SK-N-SH treated with all-trans-retinoic acid at 6 μM for 48 hours (cell line): Measurements from ENCODE around the gene CPNE4.

Source experiments
- ATAC-seq: fragments of 200-7000 bp; cut with Tn5 transposase; 3 replicates; pipeline ENCODE4 v1.9.1; 2020; ENCODE audit warnings: mild to moderate bottlenecking, moderate library complexity
- ARNTL ChIP-seq: fragments of 450-650 bp; formaldehyde crosslinking; IDR thresholded peaks from 2 replicates; pipeline ENCODE4 v1.5.0; 2020; ENCODE audit warnings: low read depth, mild to moderate bottlenecking, moderate library complexity, borderline replicate concordance
- BACH2 ChIP-seq: fragments of 250-450 bp; sonication (Bioruptor Pico); IDR thresholded peaks from 2 replicates; pipeline ENCODE4 v1.9.0; 2021; ENCODE audit warnings: mild to moderate bottlenecking, borderline replicate concordance
- CREB5 ChIP-seq: fragments of 250-450 bp; sonication (Bioruptor Pico); IDR thresholded peaks from 2 replicates; pipeline ENCODE4 v1.5.1; 2020; ENCODE audit warnings: low read depth, mild to moderate bottlenecking, moderate library complexity
- CSDC2 ChIP-seq: fragments of 250-450 bp; sonication (Bioruptor Pico); IDR thresholded peaks from 2 replicates; pipeline ENCODE4 v1.5.0; 2020; ENCODE audit warnings: mild to moderate bottlenecking, moderate library complexity
- CSRNP3 ChIP-seq: fragments of 250-450 bp; sonication (Bioruptor Pico); IDR thresholded peaks from 2 replicates; pipeline ENCODE4 v1.5.1; 2021; ENCODE audit warnings: mild to moderate bottlenecking, moderate library complexity
- ESRRG ChIP-seq: fragments of 250-450 bp; sonication (Bioruptor Pico); IDR thresholded peaks from 2 replicates; pipeline ENCODE4 v1.6.1; 2021; ENCODE audit warnings: mild to moderate bottlenecking
- GLIS3 ChIP-seq: fragments of 250-450 bp; sonication (Bioruptor Pico); IDR thresholded peaks from 2 replicates; pipeline ENCODE4 v1.5.0; 2020; ENCODE audit warnings: mild to moderate bottlenecking, moderate library complexity
- ISL1 ChIP-seq: fragments of 250-450 bp; sonication (Bioruptor Pico); IDR thresholded peaks from 2 replicates; pipeline ENCODE4 v2.1.2; 2022; ENCODE audit warnings: mild to moderate bottlenecking, moderate library complexity
- OSR1 ChIP-seq: fragments of 250-450 bp; sonication (Bioruptor Pico); IDR thresholded peaks from 2 replicates; pipeline ENCODE4 v1.8.0; 2022; ENCODE audit warnings: moderate library complexity, mild to moderate bottlenecking, inconsistent platforms
- PATZ1 ChIP-seq: fragments of 250-450 bp; sonication (Bioruptor Pico); IDR thresholded peaks from 2 replicates; pipeline ENCODE4 v1.8.0; 2020; ENCODE audit warnings: mild to moderate bottlenecking, moderate library complexity, borderline replicate concordance
- POU6F1 ChIP-seq: fragments of 250-450 bp; sonication (Bioruptor Pico); IDR thresholded peaks from 2 replicates; pipeline ENCODE4 v1.8.0; 2021; ENCODE audit warnings: low read depth, mild to moderate bottlenecking, moderate library complexity, borderline replicate concordance
- PPARA ChIP-seq: fragments of 250-450 bp; sonication (Bioruptor Pico); IDR thresholded peaks from 2 replicates; pipeline ENCODE4 v1.5.0; 2020; ENCODE audit warnings: mild to moderate bottlenecking, borderline replicate concordance
- RARB ChIP-seq: fragments of 250-450 bp; sonication (Bioruptor Pico); IDR thresholded peaks from 2 replicates; pipeline ENCODE4 v1.8.0; 2021; ENCODE audit warnings: mild to moderate bottlenecking, moderate library complexity
- TCF4 ChIP-seq: fragments of 250-450 bp; sonication (Bioruptor Pico); IDR thresholded peaks from 2 replicates; pipeline ENCODE4 v1.8.0; 2021; ENCODE audit warnings: mild to moderate bottlenecking, moderate library complexity, borderline replicate concordance
- TOX ChIP-seq: fragments of 250-450 bp; sonication (Bioruptor Pico); IDR thresholded peaks from 2 replicates; pipeline ENCODE4 v1.8.0; 2021; ENCODE audit warnings: mild to moderate bottlenecking, moderate library complexity, borderline replicate concordance
- TSHZ2 ChIP-seq: fragments of 250-450 bp; sonication (Bioruptor Pico); IDR thresholded peaks from 2 replicates; pipeline ENCODE4 v1.5.0; 2020; ENCODE audit warnings: mild to moderate bottlenecking, moderate library complexity
- ZC3H10 ChIP-seq: fragments of 250-450 bp; sonication (Bioruptor Pico); IDR thresholded peaks from 2 replicates; pipeline ENCODE4 v1.5.1; 2021; ENCODE audit warnings: mild to moderate bottlenecking, moderate library complexity
- ZFP3 ChIP-seq: fragments of 250-450 bp; sonication (Bioruptor Pico); IDR thresholded peaks from 2 replicates; pipeline ENCODE4 v1.5.0; 2020; ENCODE audit warnings: mild to moderate bottlenecking, moderate library complexity
- ZFP30 ChIP-seq: fragments of 450-650 bp; formaldehyde crosslinking; IDR thresholded peaks from 2 replicates; pipeline ENCODE4 v1.5.0; 2022; ENCODE audit warnings: mild to moderate bottlenecking, moderate library complexity
- ZNF565 ChIP-seq: fragments of 450-650 bp; formaldehyde crosslinking; conservative IDR thresholded peaks from 2 replicates; pipeline ENCODE4 v1.5.0; 2020; ENCODE audit warnings: low read depth, mild to moderate bottlenecking, moderate library complexity
- ZNF70 ChIP-seq: fragments of 450-650 bp; formaldehyde crosslinking; IDR thresholded peaks from 2 replicates; pipeline ENCODE4 v1.5.0; 2020; ENCODE audit warnings: mild to moderate bottlenecking, moderate library complexity
- ZNF8 ChIP-seq: fragments of 450-650 bp; formaldehyde crosslinking; IDR thresholded peaks from 2 replicates; pipeline ENCODE4 v1.5.0; 2020; ENCODE audit warnings: mild to moderate bottlenecking, moderate library complexity

CPNE4 gene

GRCh38 chr3:131775650-131776049 is 259.2 kb downstream of the CPNE4 start:
- ATAC-seq, result no peak

GRCh38 chr3:131772269-131773026 is 262.4 kb downstream of the CPNE4 start:
- no peak for ATAC-seq
- TF ChIP-seq TCF4, result no peak
- TF ChIP-seq ZFP30 (CRISPR knock-in tag), result no peak
- no peak for TF ChIP-seq CREB5
- no peak for TF ChIP-seq ZFP3 (CRISPR knock-in tag)
- no peak for TF ChIP-seq TOX (CRISPR knock-in tag)
- TF ChIP-seq ESRRG, result no peak
- no peak for TF ChIP-seq ZNF8 (CRISPR knock-in tag)
- no peak for TF ChIP-seq TSHZ2 (CRISPR knock-in tag)
- TF ChIP-seq ISL1 (CRISPR knock-in tag), result no peak
- TF ChIP-seq RARB (CRISPR knock-in tag), result no peak
- no peak for TF ChIP-seq ZNF565
- no peak for TF ChIP-seq OSR1 (CRISPR knock-in tag)
- no peak for TF ChIP-seq ZNF70
- TF ChIP-seq PPARA (CRISPR knock-in tag), result no peak
- TF ChIP-seq BACH2 (CRISPR knock-in tag), result no peak

More at GRCh38 chr3:131775650-131776049, 259.2 kb downstream of the CPNE4 start:
- TF ChIP-seq ESRRG (no peak), POU6F1 (CRISPR knock-in tag) (no peak), ZFP3 (CRISPR knock-in tag) (no peak), PPARA (CRISPR knock-in tag) (no peak), ZC3H10 (no peak), ZNF565 (no peak), OSR1 (CRISPR knock-in tag) (no peak), ISL1 (CRISPR knock-in tag) (no peak), TCF4 (no peak), CSDC2 (CRISPR knock-in tag) (no peak), CSRNP3 (CRISPR knock-in tag) (no peak), PATZ1 (CRISPR knock-in tag) (no peak), CREB5 (no peak), ARNTL (CRISPR knock-in tag) (no peak), ZNF8 (CRISPR knock-in tag) (no peak), GLIS3 (CRISPR knock-in tag) (no peak)
